ENCODE results near the gene GTPBP3.

The GTPBP3 gene

DNA sequence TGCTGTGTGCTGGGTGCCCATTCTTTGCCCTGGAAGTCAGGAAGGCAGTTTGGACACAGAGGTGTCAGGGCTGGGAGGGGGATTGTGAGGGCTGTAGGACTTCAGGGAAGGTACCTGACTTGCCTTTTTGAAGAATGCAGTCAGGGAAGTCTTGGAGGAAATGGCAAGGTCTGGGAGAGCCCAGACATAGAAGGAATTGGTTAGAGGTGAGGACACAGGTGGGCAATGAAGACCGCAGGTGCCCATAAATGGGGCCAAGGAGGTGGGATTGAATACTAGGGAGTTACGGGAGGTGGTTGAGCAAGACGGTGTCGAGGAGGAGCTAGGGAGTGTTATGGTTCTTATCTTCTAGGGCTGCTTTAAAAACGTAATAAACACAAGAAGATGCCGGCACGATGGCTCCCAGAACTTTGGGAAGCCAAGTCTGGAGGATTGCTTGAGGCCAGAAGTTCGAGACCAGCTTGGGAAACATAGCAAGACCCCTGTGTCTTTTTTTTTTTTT is 29.4 kb upstream of the GTPBP3 start:
- no peak for DNase-seq (ENCODE audit: low read depth, low spot score)
- no peak overlapping the region for H3K27ac ChIP-seq

DNA sequence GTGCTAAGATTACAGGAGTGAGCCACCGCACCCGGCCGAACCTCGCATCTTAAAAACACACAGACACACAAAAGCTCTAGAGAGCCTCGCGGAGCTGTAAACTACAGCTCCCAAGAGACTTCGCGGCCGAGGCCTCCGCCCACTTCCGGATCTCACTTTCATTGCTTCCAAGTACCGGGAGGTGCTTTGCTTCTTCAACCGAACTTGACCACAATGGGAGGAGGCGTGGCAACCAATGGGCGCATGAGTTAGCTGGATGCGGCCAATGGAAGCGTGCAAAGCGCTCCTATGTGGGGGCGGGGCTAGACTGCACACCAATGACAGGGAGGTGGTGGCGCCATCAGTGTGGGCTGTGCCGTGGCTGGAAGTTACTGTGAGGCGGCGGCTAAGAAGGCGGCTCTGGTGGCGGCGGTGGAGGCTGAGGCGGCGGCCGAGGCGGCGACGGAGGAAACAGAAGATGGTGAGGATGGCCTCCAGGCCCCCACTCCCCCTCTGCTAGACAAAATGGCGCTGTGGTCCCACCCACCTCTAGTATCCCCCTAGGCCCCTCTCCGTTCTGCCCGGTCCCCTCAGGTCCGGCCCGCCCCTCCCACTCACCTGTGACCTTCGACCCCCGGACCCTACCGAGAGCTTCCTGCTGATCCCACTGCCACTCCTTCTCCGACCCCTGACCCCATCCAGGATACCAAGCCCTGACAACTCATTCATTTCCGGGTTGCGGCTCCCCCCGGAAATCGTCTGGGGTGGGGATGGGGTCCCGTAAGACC is 28.0 kb upstream of the GTPBP3 start, which contains the start of gene DDA1:
DDA1 (plus strand) TSS at position 366 of the 767 bp plus-strand sequence; CDS start at position 458, 92 bp downstream.
- peak; percentile 100 for DNase-seq (ENCODE audit: low read depth, low spot score)
- peak within 1 kb of the TSS; percentile 73 for H3K27ac ChIP-seq

DNA sequence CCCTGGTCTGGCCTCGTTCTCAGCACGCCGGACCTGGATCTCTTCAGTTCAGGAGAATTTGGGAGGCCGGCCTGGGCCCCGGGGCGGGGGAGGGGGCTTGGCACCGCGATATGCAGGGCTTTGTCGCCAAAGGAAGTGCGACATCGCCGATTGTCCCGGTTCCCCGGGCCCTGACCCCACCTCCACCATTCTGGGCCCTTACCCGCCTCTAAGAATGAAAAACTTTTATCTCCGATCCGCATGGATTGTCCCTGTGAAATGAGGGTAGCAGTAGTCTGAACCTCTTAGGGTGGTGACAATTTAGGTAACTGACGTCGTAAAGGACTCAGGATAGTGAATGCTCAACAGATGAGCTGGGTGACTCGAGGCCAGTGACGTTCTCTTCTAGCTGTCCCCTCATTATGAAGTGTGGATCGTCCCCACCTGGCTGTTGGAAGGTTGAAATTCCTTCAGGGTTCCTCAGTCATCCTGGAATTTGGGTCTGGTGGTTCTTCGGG is 27.3 kb upstream of the GTPBP3 start:
- no peak for DNase-seq (ENCODE audit: low read depth, low spot score)
- peak overlapping the region; percentile 73 for H3K27ac ChIP-seq

DNA sequence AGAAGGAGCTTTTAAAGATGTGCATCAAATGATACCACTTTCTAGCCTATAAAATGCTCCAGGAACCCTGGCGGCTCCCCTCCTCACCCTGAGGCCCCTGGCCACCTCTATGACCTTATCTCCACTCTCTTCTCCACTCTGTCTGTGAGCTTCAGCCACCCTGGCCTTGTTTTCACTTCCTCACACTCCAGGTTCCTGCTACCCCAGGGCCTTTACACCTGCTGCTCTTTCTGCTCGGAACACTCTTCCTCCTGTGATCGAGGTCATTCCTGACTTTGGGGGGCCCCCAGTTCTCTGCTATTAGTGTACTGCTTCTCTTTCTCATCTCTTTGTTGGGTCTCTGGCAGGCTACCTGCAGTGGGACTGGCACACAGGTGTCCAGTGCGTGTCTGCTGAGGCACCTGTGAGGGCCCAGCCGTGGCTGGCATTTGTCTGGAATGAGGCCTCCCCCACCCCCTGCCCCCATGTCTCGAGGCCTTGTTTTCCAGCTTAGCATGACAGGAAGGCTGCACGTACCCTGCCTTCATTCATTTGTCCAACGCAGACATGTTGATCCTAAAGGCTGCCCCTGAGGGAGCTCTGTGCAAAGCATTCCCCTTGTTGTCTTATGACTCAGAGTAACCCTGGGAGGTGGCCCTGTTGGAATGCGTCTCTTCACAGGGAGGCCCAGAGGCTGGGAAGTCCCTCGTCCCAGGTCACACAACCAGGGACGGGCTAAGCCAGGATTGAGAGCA is 25.7 kb upstream of the GTPBP3 start:
- peak overlapping the region; percentile 73 for H3K27ac ChIP-seq

DNA sequence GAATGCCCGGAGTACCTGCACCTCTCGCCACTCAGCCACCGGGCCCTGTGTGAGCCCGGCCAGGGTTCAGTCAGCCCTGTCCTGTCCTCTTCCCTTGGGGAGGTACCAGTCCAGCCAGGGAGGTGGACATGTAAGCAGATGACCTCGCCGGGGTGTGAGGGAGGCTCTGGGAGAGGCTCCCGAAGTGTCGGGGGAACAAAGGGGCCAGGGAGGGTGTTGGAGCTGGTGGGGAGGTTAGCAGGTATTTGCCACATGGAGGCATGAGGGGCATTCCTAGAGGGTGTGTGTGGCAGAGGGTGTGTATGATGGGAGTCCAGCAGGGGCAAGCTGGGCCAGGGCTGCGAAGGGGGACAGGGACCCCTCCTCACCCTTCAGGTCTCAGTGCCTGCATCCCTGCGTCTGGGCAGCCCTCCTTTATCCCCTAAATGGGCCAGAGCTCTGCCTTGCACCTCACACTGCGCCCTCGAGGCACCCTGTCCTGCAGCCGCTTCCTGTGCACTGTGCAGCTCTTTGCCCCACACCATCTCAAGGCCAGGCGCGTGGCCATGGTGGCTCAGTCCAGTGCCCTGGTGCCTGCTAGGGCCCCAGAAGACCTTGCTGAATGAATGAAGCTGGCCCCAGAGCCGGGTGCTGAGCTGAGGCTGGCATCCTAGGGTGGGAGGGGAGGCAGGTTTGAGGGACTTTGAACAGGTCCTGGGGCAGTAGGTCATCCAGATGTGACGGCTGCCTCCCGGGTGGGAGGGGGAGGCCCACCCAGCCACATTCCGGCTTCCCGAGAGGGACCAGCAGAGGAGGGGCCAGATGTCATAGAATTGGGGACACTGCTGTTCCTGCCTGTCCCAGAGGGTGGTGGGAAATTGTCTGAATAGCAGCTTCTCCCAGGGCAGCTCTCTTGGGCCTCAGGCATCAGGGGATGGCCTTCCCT is 24.9 kb upstream of the GTPBP3 start:
- H3K27ac ChIP-seq = peak overlapping the region; percentile 73
- no peak for DNase-seq (ENCODE audit: low read depth, low spot score)

More for the DNA sequence above, 25.7 kb upstream of the GTPBP3 start:
- DNase-seq (ENCODE audit: low read depth, low spot score) = no peak

DNA sequence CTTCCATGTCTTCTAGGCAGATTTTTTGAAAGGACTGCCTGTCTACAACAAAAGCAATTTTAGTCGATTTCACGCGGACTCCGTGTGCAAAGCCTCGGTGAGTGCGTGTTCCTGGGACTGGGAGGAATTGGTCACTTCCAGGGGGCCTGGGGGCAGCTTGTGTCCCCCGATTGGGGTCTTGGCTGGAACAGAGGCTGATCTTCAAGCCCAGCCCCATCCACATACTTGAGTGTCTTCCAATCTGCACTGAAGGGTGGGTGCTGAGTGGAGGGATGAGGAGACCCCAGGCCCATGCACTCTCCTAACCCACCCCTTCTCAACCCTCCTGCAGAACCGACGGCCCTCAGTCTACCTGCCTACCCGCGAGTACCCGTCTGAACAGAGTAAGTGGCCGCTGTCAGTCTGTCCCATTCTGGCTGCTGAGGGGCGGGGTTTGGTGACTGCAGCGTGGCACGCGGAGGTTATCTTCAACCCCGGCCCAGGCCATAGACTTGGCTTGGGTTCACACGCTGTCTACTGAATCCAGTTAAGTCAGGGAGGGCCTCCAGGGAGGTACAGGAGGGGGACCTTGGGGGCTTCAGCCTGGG is 23.3 kb upstream of the GTPBP3 start:
- H3K27ac ChIP-seq = no peak overlapping the region
- DNase-seq (ENCODE audit: low read depth, low spot score) = no peak

DNA sequence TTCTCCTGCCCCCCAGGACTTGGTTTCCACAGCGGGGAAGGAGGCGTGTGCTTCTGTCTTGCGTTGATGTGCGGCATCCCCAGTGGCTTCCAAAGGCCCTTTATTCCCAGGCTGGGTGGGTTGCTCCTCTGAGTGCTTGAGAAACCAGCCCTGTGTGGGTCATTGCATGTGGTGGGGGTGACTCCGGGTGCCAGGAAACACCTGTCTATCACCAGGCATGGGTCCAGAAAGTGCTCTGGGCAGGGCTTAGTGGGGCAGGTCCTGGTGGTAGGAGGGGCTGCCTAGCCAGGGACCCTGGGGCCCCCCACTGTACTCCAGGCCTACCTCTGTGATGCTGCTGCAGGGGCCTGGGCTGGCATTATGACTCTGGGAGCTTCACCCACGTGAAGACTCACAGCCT is 18.4 kb upstream of the GTPBP3 start:
- DNase-seq (ENCODE audit: low read depth, low spot score) = no peak
- no peak overlapping the region for H3K27ac ChIP-seq

DNA sequence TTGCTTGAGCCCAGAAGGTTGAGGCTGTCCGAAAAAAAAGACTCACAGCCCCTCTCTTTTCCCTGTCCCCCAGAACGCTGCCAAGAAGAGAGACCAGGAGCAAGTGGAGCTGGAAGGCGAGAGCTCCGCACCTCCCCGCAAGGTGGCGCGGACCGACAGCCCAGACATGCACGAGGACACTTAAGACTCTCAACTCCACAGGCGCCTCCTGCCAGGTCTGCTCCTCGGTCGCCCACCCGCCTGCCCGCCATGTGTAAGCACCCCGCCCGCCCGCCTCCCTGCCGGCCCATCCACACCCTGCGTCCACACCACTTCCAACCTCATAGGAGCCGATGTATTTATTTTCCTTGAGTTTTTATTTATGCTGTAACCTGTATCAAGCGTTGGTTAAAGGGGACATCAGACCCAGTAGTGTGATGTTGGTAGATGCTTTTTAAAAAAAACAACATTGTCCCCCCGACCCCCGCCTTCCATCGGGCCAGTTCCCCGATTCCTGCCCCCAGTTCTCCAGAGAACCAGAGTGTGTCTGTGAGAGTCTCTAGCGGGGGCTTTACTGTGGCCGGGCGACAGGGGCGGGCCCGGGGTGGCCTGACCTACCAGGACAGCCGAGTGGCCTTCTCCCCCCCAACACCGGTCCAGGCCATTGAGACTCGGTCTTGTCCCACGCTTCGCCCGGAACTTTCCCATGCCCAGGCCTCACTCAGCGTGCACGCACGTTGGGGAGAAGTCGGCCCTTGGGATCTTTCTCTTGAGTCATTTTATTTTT is 17.7 kb upstream of the GTPBP3 start:
- DNase-seq (ENCODE audit: low read depth, low spot score) = no peak
- H3K27ac ChIP-seq = no peak overlapping the region

DNA sequence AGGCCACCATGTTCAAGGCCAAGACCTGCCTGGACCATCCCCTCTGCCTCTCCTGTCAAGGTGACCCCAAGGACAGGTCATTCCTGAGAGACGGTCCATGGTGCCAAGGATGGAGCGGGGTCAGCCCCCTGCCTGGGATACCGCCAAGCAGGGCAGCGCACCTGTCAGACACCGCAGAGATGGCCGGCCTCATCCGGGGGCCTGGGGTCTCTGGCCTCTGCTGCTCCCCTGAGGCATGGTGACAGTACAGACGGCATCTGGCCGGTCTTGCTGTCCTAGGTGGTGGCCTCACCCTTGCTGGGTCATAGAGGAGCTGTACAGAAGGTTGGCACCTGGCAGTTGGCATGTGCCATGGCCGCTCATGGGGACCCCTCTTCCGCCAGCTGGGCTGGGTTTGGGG is 16.9 kb upstream of the GTPBP3 start:
- DNase-seq (ENCODE audit: low read depth, low spot score) = no peak

DNA sequence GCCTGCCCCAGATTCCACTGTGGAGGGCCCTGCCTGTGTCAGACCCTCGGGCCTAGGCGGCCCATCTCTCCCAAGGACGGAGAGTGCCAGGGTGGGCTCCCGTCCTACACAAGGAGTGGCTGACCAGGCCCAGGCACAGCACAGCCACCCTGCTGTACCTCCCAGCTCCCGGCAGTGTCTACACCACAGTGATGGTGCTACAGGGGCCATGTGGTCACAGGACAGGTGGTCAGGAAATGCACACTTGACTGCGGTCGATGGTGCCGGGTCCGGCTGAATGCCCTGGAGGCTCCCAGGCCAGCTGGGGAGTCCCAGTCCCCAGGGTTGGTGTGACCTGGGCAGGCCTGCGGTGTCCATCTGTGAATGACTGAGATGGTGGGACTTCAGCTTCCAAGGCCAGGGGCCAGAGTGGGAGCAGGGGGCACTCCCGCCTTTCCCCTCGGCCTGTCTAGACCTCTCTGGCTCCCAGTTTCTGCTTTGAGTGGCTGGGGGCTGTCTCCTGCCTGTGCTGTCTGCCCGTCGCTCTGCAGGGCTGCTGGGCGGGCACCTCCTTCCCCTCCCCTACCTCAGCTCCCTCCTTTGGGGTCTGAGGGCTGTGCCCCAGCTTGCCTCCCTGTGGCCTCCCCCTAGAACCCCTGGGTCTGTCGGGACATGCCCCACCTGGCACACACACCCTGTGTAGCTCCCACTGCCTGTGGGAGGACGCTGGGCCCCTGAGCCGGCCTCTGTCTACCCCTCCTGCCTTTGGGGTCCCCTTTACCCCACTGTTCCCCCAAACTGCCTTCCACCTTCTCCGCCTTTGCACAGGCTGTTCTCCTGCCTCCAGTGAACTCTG is 15.5 kb upstream of the GTPBP3 start:
- DNase-seq (ENCODE audit: low read depth, low spot score) = no peak
- H3K27ac ChIP-seq = no peak overlapping the region

More for the DNA sequence above, 16.9 kb upstream of the GTPBP3 start:
- H3K27ac ChIP-seq = no peak overlapping the region

DNA sequence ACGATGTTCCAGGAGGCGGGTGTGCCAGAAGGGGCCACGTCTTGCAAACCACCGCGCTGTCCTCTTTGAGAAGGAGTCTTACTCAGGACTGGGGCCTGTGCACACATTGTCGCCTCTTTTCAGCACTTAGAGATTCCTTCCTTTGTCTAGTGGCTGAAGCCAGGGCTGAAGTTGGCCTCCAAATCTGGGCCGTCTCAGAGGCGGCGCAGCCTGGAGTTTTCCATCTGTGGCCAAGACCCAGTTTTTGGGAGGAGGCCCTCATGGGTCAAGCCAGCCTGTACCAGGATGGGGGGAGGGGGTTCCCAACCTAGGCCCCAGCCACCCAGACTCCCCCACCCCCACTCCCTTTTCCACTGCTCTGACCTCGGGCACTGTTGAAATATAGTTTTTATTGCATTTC is 14.5 kb upstream of the GTPBP3 start:
- H3K27ac ChIP-seq = no peak overlapping the region
- DNase-seq (ENCODE audit: low read depth, low spot score) = no peak

DNA sequence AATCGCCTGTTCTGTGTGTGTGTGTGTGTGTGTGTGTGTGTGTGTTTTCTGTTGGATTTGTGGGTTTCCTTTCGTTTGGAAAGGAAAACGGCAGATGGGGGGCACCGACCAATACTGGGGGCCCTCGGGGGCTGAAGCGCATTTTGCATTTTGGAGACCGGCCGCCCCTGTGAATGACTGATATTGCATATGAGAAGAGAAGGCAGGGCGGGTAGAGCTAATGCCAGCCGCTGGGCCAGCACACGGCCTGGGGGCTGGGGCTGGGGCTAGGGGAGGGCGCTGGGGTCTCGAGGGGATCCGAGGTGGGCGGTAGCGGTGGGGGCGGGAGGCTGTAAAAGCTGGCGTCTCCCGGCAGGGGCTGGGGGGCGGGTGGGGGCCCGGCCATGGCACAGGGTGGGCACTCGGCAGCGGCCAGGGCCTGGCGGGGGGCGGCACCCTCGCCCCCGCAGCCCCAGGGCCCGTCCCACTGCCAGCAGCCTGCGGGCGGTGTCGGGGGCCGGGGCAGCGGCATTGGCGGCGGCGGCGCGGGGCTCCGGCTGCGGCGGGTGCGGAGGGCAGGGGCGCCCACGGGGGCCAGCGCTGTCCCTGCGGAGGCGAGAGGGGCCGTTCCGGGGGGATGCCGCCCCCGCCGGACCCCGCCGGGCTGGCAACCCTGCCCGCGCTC is 13.9 kb upstream of the GTPBP3 start:
- H3K27ac ChIP-seq = no peak overlapping the region
- no peak for DNase-seq (ENCODE audit: low read depth, low spot score)

DNA sequence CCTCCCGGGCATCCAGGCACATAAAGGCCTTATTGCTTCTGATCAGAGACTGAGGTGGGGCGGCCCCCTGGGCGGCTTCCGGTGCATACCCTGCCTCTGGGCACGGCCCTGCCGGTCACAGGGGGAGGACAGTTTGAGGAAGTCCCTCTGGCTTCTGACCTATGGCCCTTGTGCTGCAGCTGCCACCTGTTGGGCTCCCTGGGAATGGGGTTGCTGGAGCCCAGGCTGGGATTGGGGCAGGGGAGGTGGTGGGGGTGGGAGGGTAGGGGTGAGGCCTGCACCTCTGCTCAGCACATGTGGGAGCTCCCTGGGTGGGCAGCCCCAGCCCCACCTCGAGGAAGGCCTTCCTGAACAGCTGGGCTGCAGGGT is 13.4 kb upstream of the GTPBP3 start:
- H3K27ac ChIP-seq = no peak overlapping the region
- no peak for DNase-seq (ENCODE audit: low read depth, low spot score)

DNA sequence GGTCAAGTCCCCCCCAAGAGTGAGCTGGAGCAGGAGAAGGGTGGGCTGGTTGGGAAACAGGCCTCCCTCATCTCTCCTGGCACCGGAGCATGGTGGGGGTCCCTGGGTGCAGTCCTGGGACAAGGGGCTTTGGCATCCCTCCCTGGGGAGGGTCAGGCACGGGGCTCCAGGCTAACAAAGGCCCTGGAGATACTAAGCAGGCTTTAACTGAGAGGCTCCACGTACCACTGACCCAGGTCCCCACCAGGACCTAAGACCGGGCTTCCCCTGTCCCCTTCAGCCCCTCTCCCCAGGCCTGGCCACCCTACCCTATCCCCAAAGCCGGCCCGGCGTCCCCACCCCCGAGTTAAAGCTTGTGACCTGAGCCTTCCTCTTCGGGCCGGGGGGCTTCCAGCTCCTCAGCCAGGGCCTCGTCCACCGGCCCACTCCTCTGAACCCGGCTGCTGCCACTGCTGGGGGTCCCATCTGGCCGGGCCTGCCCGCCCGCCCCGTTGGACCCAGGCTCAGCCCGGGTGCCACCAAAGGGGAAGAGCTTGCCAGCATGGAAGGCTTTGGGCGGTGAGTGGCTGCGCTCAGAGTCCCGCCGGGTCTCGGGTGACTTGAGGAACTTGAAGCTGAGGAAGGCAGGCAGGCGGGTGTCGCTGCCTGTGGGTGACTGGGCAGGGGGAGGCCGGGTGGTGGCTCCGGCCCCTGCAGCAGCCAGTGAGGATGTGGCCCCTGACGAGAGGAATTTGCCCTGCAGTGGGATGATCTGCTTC is 12.8 kb upstream of the GTPBP3 start:
- no peak overlapping the region for H3K27ac ChIP-seq
- DNase-seq (ENCODE audit: low read depth, low spot score) = no peak

DNA sequence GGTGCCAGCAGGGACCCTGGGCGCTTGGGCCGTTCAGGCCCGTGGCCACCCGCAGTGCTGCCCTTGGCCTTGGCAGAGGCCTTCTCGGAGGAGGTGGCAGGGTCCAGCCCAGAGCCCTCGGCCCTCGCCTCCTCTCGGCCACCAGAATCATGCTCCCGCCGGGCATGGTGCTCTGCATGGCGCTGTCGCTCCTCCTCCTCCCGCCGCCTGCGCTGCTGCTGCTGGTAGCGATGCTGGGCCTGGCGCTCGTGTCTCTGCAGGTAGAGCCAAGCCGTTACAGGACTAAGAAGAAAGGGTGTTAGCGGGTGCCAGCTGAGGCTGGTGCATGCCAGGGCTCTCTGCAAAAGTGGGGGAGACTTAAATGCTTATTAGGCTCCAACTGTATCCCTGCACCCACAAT is 12.2 kb upstream of the GTPBP3 start:
- H3K27ac ChIP-seq = no peak overlapping the region

DNA sequence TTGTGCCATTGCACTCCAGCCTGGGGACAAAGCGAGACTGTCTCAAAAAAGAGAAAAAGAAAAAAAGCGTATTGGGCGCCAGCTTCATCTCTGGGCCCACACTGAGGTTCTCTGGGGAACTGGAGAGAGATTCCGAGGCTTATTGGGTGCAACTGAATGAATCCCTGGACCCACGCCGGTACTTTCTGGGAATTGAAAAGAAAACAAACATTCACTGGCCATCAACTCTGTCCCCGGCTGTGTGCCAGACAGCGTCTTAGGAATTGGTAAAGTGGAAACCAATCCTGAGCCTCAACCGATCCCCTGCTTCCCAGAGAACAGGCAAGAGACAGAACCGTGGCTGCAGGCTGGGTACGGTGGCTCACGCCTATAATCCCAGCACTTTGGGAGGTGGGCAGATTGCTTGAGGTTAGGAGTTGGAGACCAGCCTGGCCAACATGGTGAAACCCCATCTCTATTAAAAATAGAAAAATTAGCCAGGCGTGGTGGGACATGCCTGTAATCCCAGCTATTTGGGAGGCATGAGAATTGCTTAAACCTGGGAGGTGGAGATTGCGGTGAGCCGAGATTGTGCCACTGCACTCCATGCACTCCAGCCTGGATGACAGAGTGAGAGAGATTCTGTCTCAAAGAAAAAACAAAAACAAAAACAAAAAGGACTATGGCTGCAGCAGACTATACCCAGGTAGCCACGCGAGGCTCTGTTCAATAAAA is 11.3 kb upstream of the GTPBP3 start:
- no peak for DNase-seq (ENCODE audit: low read depth, low spot score)
- H3K27ac ChIP-seq = peak overlapping the region; percentile 21

More for the DNA sequence above, 12.2 kb upstream of the GTPBP3 start:
- no peak for DNase-seq (ENCODE audit: low read depth, low spot score)
